OCI-LY3 (cell line): ENCODE measurements around the gene BATF.

Experiments
- H2AFZ ChIP-seq: fragments of 200-600, 300-600 bp; shearing (Covaris generic); 2 replicates; pipeline ENCODE4 v1.6.0; 2014; ENCODE audit warnings: antibody characterized with exemption, low read depth, low read length
- H3K27ac ChIP-seq: fragments of 200-600, 300-600 bp; sonication (generic); 2 replicates; pipeline ENCODE4 v1.5.1; 2014; ENCODE audit warnings: mild to moderate bottlenecking, low read length, moderate library complexity, mixed read lengths
- H3K27me3 ChIP-seq: fragments of 200-600, 300-600 bp; sonication (generic); 2 replicates; pipeline ENCODE4 v1.6.1; 2014; ENCODE audit warnings: low read depth, low read length, mixed read lengths
- H3K36me3 ChIP-seq: fragments of 200-600, 300-600 bp; sonication (generic); replicated peaks from 2 replicates; pipeline ENCODE3; 2014; ENCODE audit warnings: low read depth, low read length, mixed read lengths
- H3K4me1 ChIP-seq: fragments of 300-600, 200-600 bp; sonication (generic); 2 replicates; pipeline ENCODE4 v1.6.1; 2014; ENCODE audit warnings: low read length, mixed read lengths
- H3K4me2 ChIP-seq: fragments of 200-600, 300-600 bp; sonication (generic); 2 replicates; pipeline ENCODE4 v1.6.1; 2014; ENCODE audit warnings: low read length, mixed read lengths
- H3K4me3 ChIP-seq: fragments of 300-600, 200-600 bp; sonication (generic); 2 replicates; pipeline ENCODE4 v1.5.1; 2014; ENCODE audit warnings: antibody characterized with exemption, mild to moderate bottlenecking, low read length, moderate library complexity
- H3K79me2 ChIP-seq: fragments of 300-600, 200-600 bp; shearing (Covaris generic); 2 replicates; pipeline ENCODE4 v1.6.1; 2014; ENCODE audit warnings: mild to moderate bottlenecking, low read length, mixed read lengths
- H3K9ac ChIP-seq: fragments of 300-600, 200-600 bp; shearing (Covaris generic); 2 replicates; pipeline ENCODE4 v1.6.0; 2014; ENCODE audit warnings: mild to moderate bottlenecking, low read length, moderate library complexity
- H3K9me3 ChIP-seq: fragments of 200-600, 300-600 bp; shearing (Covaris generic); 2 replicates; pipeline ENCODE4 v1.6.1; 2014; ENCODE audit warnings: low read length, mixed read lengths; ENCODE audit not compliant: insufficient read depth
- H4K20me1 ChIP-seq: fragments of 200-600, 300-600 bp; sonication (generic); 2 replicates; pipeline ENCODE4 v1.6.1; 2016; ENCODE audit warnings: low read length, mixed read lengths; ENCODE audit not compliant: insufficient read depth
- EZH2phosphoT487 ChIP-seq: fragments of 200-600 bp; shearing (Covaris generic); IDR thresholded peaks from 2 replicates; pipeline ENCODE4 v1.6.1; 2018; ENCODE audit warnings: antibody characterized with exemption, mixed run types, low read depth
- TF ChIP-seq, protein P1 (sequence below): fragments of 200-600, 300-600 bp; sonication (generic); IDR thresholded peaks from 2 replicates; pipeline ENCODE4 v1.5.1; 2014; ENCODE audit warnings: antibody characterized with exemption, low read length, low read depth

BATF gene

DNA sequence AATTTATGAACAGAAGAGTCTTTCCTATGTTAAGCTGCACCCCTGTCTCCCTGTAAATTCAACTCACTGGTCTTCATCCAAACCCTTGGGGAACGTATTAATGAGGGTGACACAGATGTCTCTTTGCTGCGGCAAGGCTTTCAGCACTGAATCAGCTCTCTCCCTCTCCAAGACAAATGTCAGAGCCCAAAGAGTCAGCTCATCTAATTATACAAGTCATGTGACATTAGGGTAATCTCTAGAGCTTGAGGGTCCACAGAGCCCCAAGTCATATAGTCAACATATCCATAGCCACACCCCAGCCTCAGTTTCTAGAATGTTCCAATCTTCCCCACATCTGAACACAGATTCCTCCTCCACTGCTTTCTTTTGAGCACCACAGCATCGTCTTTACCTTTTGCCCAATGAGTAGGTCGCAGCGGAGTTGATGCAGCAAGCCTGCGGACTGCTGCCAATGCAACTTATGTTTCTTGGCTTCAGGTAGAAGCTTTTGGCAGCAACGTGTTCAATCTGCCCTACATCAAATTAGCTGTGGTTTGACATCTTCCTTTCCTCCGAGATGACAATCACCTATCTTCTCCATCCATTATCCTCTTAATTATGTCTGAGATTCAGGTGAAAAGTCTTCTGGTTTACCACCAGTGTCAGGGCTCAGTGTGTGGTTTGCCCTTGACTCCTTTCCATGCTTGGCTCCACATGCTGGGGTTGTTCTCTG lies 5.3 kb downstream of the BATF start:
- Histone ChIP-seq H3K27me3 (no peaks in the 10 kb centered on the region), H4K20me1 (peaks cover 35% of the 10 kb centered on the region), H3K27ac (peak overlapping the region; percentile 99), H3K4me2 (peak overlapping the region; percentile 100), H3K79me2 (peaks cover 100% of the 10 kb centered on the region), H3K4me3 (peak overlapping the region; percentile 85), H3K9me3 (no peaks in the 10 kb centered on the region), H2AFZ (no peak overlapping the region), H3K9ac (peak overlapping the region; percentile 100), H3K36me3 (peaks cover 95% of the 10 kb centered on the region), H3K4me1 (peaks cover 87% of the 10 kb centered on the region)
- TF ChIP-seq EZH2phosphoT487, result no peak
- TF ChIP-seq, protein P1, sequence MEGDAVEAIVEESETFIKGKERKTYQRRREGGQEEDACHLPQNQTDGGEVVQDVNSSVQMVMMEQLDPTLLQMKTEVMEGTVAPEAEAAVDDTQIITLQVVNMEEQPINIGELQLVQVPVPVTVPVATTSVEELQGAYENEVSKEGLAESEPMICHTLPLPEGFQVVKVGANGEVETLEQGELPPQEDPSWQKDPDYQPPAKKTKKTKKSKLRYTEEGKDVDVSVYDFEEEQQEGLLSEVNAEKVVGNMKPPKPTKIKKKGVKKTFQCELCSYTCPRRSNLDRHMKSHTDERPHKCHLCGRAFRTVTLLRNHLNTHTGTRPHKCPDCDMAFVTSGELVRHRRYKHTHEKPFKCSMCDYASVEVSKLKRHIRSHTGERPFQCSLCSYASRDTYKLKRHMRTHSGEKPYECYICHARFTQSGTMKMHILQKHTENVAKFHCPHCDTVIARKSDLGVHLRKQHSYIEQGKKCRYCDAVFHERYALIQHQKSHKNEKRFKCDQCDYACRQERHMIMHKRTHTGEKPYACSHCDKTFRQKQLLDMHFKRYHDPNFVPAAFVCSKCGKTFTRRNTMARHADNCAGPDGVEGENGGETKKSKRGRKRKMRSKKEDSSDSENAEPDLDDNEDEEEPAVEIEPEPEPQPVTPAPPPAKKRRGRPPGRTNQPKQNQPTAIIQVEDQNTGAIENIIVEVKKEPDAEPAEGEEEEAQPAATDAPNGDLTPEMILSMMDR, result no peak

DNA sequence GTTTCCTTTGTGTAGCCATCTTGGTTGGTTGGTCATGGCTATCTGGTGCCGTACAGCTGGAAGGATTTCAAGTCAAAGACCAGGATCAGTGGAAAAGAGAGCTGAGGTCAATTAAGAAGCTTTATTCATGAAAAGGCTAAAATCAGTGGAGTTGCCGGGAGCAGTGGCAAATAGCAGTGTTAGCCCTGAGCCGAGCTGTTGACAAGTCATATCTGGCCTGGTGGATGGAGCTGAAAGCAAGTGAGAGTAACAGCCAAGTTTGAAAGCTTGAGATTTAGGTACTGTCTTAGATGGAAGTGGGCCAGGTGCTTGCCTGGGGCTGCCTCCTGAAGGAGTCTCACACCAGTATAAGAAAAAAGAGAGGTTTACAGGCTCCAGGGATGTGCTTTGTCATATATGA lies 9.0 kb downstream of the BATF start:
- peak overlapping the region; percentile 40 for H3K9ac ChIP-seq
- peak overlapping the region; percentile 61 for H3K4me2 ChIP-seq
- peak overlapping the region; percentile 54 for H3K4me3 ChIP-seq
- peaks cover 95% of the 10 kb centered on the region for H3K4me1 ChIP-seq
- no peak overlapping the region for H2AFZ ChIP-seq
- peaks cover 87% of the 10 kb centered on the region for H3K36me3 ChIP-seq
- TF ChIP-seq, protein P1, result no peak
- no peak for TF ChIP-seq EZH2phosphoT487
- H4K20me1 ChIP-seq, result peaks cover 61% of the 10 kb centered on the region
- no peaks in the 10 kb centered on the region for H3K9me3 ChIP-seq
- no peaks in the 10 kb centered on the region for H3K27me3 ChIP-seq
- H3K79me2 ChIP-seq, result peaks cover 100% of the 10 kb centered on the region
- H3K27ac ChIP-seq, result peak overlapping the region; percentile 99

DNA sequence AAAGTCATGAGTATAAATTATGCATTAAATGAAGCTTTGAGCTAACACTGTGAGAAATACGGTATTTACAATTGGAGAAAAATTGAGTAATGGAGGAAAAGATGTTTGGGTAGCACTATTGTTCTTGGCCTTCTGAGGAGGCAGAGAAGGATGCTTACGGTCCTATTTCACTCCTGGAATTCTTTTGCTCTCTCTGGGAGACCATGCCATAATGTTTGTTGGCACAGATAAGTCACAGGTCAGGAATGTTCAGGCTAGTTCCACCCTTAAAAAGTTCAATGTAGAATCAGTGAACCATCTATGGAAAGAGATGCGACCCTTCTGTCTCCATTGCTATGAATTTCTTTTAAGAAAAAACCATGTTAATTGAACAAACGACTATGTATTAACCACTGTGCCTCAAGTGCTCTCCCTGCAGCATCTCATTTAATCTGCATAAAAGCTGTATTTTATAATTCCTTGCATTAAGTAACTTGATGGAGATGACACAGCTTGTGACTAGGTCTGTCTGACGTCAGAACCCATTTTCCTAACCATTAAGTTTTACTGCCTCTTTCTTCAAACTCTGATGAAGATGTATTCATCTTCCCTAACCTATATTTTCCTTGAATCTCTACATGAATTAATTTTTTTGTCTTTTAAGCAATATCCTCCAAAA lies 9.5 kb downstream of the BATF start:
- H3K4me1 ChIP-seq, result peaks cover 94% of the 10 kb centered on the region
- no peak for TF ChIP-seq EZH2phosphoT487
- TF ChIP-seq, protein P1, result no peak
- peak overlapping the region; percentile 99 for H3K27ac ChIP-seq
- peak overlapping the region; percentile 40; the same call in 1 of the 2 replicates for H3K9ac ChIP-seq
- H3K4me3 ChIP-seq, result peak overlapping the region; percentile 54
- peaks cover 60% of the 10 kb centered on the region for H4K20me1 ChIP-seq
- H3K4me2 ChIP-seq, result peak overlapping the region; percentile 61
- peaks cover 100% of the 10 kb centered on the region for H3K79me2 ChIP-seq
- no peaks in the 10 kb centered on the region for H3K27me3 ChIP-seq
- no peaks in the 10 kb centered on the region for H3K9me3 ChIP-seq
- no peak overlapping the region for H2AFZ ChIP-seq
- peaks cover 84% of the 10 kb centered on the region for H3K36me3 ChIP-seq

DNA sequence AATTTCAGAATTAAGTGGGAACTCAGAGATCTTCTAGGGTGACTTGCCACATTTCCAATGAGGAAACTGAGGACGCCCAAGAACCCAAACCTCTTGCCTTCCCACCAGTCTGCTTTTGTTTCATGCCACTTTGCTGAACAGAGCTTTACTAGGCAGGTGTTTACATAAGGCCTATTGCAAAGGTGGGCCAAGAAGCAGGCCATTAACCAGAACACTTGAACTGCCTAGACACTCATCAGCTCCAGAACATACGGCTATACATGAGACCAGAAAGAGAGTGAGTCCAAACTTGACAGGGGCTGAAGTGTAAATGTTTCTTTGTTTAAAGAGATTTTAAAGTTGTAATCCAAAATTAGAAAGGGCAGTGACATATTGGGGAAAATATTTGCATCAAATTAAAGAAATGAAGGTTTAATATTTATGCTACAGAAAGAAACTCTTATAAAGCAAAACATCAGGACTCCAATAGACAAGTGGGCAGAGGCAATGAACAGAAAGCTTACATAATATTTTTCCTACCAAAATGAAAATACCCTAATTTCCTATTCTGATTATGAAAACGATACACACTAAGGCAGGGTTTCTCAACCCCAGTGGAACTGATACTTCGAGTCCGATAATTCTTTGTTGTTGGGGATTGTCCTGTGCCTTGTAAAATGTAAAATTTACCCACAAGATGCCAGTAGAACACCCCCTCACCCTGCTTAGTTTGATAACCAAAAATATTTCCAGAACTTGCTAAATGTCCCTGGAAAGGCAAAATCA lies 11.7 kb downstream of the BATF start:
- TF ChIP-seq, protein P1, result no peak
- TF ChIP-seq EZH2phosphoT487, result no peak
- H3K36me3 ChIP-seq, result peaks cover 78% of the 10 kb centered on the region
- H3K9ac ChIP-seq, result peak overlapping the region; percentile 75
- H3K4me1 ChIP-seq, result peaks cover 94% of the 10 kb centered on the region
- peak overlapping the region; percentile 99 for H3K27ac ChIP-seq
- H3K4me3 ChIP-seq, result peak overlapping the region; percentile 54
- peak overlapping the region; percentile 61 for H3K4me2 ChIP-seq
- no peaks in the 10 kb centered on the region for H3K27me3 ChIP-seq
- no peaks in the 10 kb centered on the region for H3K9me3 ChIP-seq
- H4K20me1 ChIP-seq, result peaks cover 56% of the 10 kb centered on the region
- no peak overlapping the region for H2AFZ ChIP-seq
- peaks cover 100% of the 10 kb centered on the region for H3K79me2 ChIP-seq
